Sigmoid colon (tissue), 7 donors: Measurements from ENCODE around the gene MPND. TPM values are rescaled to one million over a fixed set of nuclear protein-coding genes. Genes with fewer than 3 reads are reported as not detected.

Source experiments
- DNase-seq: peaks from one replicate; pipeline ENCODE4 v3.0.0-alpha.2; 2019
- H3K27ac ChIP-seq, 4 donors: fragments of 200-600 bp; sonication (generic); one replicate each; pipeline ENCODE4 v1.5.1; 2016 to 2019; ENCODE audit warnings: mild to moderate bottlenecking in 1 of 4
- H3K27me3 ChIP-seq, 3 donors: fragments of 200-600 bp; sonication (generic); one replicate each; pipeline ENCODE4 v1.5.1; 2019; ENCODE audit warnings: mild to moderate bottlenecking in 1 of 3
- H3K36me3 ChIP-seq, 4 donors: fragments of 200-600 bp; sonication (generic); one replicate each; pipeline ENCODE4 v1.5.1; 2016 to 2019
- H3K4me1 ChIP-seq, 4 donors: fragments of 200-600 bp; sonication (generic); one replicate each; pipeline ENCODE4 v1.5.1; 2017 to 2019
- H3K4me3 ChIP-seq, 4 donors: fragments of 200-600 bp; sonication (generic); one replicate each; pipeline ENCODE4 v1.5.1; 2017 to 2019; ENCODE audit warnings: mild to moderate bottlenecking in 2 of 4, moderate library complexity in 1 of 4
- H3K9me3 ChIP-seq, 4 donors: fragments of 200-600 bp in 3 of 4; sonication (generic) in 3 of 4; one replicate each; pipeline versions ENCODE4 v1.5.1 to v1.6.1; 2013 to 2019
- EP300 ChIP-seq, 4 donors: sonication (generic); formaldehyde crosslinking; IDR thresholded peaks; one replicate each; pipeline ENCODE4 v1.6.1; 2017; ENCODE audit warnings: antibody characterized with exemption in 4 of 4
- POLR2A ChIP-seq, 2 donors: fragments of 450-650 bp; IDR thresholded peaks; one replicate each; pipeline ENCODE4 v1.6.1; 2016; ENCODE audit warnings: antibody characterized with exemption in 2 of 2, mild to moderate bottlenecking in 2 of 2, moderate library complexity in 2 of 2
- POLR2AphosphoS5 ChIP-seq, 4 donors: sonication (generic); formaldehyde crosslinking; IDR thresholded peaks; one replicate each; pipeline ENCODE4 v1.6.1; 2017; ENCODE audit warnings: antibody characterized with exemption in 4 of 4
- WGBS, 2 donors: extraction: QIAGEN DNeasy Blood & Tissue Kit; methylation state at CpG; one replicate each; pipeline ENCODE4 v1.1.7; 2013; 5-methylcytosine and 5-hydroxymethylcytosine counted together
- intact Hi-C: fragments of 100-400 bp; cut with DNase I; formaldehyde crosslinking; loops from one replicate; pipeline ENCODE4 v1.15.1; 2023
- polyA plus RNA-seq, 3 donors: library from polyadenylated mRNA; stranded (reverse); fragments of 200-250 nt; gene quantifications; one replicate each; pipeline ENCODE4 v1.2.3, GENCODE V29; 2013
- total RNA-seq, 4 donors: library from RNA; depleted of rRNA; stranded (reverse); fragments of >200 nt; gene quantifications; one replicate each; pipeline ENCODE4 v1.1.0, GENCODE V29; 2016
- TF ChIP-seq, protein P1 (sequence below), 4 experiments: fragments of 450-650 bp in 3 of 4; fragments of 200-600 bp in 1 of 4; IDR thresholded peaks; one replicate each; pipeline ENCODE4 v1.5.1; 2016 to 2019; ENCODE audit warnings: antibody characterized with exemption in 4 of 4, mild to moderate bottlenecking in 3 of 4, moderate library complexity in 2 of 4
- donor health status: healthy with polysubstance abuse.
- donor health status: Bipolar disorder and iron deficiency.
- donor health status: healthy.

The MPND gene
- total and polyA plus RNA-seq, 7 donors, result 8.6 to 65.2 (median 13.3) TPM

- Histone ChIP-seq H3K36me3 (peaks cover 0 to 6% (median 3%) of the 10 kb centered on the region in 4 donors), H3K27me3 (no peaks in the 10 kb centered on the region), H3K4me1 (peaks cover 0 to 36% (median 34%) of the 10 kb centered on the region in 4 donors), H3K9me3 (no peaks in the 10 kb centered on the region), H3K27ac (no peak overlapping the region), H3K4me3 (no peak overlapping the region)
- DNase-seq, result no peak
- 88 to 91% methylated on average over 13 of the region's 13 CpGs for WGBS, 2 donors
- TF ChIP-seq POLR2A (IDR thresholded peaks at IDR 0.05), result no peak
- TF ChIP-seq, protein P1, sequence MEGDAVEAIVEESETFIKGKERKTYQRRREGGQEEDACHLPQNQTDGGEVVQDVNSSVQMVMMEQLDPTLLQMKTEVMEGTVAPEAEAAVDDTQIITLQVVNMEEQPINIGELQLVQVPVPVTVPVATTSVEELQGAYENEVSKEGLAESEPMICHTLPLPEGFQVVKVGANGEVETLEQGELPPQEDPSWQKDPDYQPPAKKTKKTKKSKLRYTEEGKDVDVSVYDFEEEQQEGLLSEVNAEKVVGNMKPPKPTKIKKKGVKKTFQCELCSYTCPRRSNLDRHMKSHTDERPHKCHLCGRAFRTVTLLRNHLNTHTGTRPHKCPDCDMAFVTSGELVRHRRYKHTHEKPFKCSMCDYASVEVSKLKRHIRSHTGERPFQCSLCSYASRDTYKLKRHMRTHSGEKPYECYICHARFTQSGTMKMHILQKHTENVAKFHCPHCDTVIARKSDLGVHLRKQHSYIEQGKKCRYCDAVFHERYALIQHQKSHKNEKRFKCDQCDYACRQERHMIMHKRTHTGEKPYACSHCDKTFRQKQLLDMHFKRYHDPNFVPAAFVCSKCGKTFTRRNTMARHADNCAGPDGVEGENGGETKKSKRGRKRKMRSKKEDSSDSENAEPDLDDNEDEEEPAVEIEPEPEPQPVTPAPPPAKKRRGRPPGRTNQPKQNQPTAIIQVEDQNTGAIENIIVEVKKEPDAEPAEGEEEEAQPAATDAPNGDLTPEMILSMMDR (IDR thresholded peaks at IDR 0.05), result no peak
- no peak for TF ChIP-seq EP300 (IDR thresholded peaks at IDR 0.05)
- TF ChIP-seq POLR2AphosphoS5 (IDR thresholded peaks at IDR 0.05), result no peak
- intact Hi-C loops, result no loop called here
Observed at GRCh38 chr19:4386041-4386782, 42.9 kb downstream of the MPND start.

GRCh38 chr19:4388337-4389063 is 45.1 kb downstream of the MPND start:
- no peaks in the 10 kb centered on the region for H3K9me3 ChIP-seq
- H3K27me3 ChIP-seq, result no peaks in the 10 kb centered on the region
- 86 to 88% methylated on average over 16 of the region's 16 CpGs for WGBS, 2 donors
- H3K4me1 ChIP-seq, result peaks cover 0 to 57% (median 50%) of the 10 kb centered on the region in 4 donors
- H3K36me3 ChIP-seq, result peaks cover 0 to 5% (median 2%) of the 10 kb centered on the region in 4 donors
- DNase-seq, result no peak
- H3K27ac ChIP-seq, result peak overlapping the region; percentile 73 to 84 (median 80)
- H3K4me3 ChIP-seq, result no peak overlapping the region
- no peak for TF ChIP-seq POLR2A (IDR thresholded peaks at IDR 0.05)
- TF ChIP-seq, protein P1 (IDR thresholded peaks at IDR 0.05), result no peak
- TF ChIP-seq POLR2AphosphoS5 (IDR thresholded peaks at IDR 0.05), result no peak
- TF ChIP-seq EP300 (IDR thresholded peaks at IDR 0.05), result no peak
- intact Hi-C loops, result no loop called here

DNA sequence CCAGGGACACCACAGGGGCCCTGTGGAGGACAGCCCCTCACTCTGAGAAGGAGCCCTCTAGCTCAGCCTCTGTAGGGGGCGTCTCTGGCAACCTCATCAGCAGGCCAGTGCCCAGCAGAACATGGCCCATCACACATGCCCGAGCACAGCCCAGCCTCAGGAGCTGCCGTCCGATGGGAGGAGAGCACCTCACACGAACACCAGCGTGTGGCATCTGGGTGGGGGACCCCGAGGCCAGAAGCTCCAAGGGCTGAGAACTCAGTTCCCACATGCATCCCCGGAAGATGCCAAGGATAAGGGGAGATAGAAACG is 45.7 kb downstream of the MPND start:
- peaks cover 0 to 62% (median 55%) of the 10 kb centered on the region in 4 donors for H3K4me1 ChIP-seq
- H3K27me3 ChIP-seq, result no peaks in the 10 kb centered on the region
- H3K27ac ChIP-seq, result peak overlapping the region; percentile 73 to 84 (median 80)
- TF ChIP-seq EP300 (IDR thresholded peaks at IDR 0.05) (no peak), POLR2AphosphoS5 (IDR thresholded peaks at IDR 0.05) (no peak), POLR2A (IDR thresholded peaks at IDR 0.05) (no peak)
- TF ChIP-seq, protein P1 (IDR thresholded peaks at IDR 0.05), result no peak
- H3K9me3 ChIP-seq, result no peaks in the 10 kb centered on the region
- H3K4me3 ChIP-seq, result no peak overlapping the region
- WGBS, 2 donors, result 89 to 91% methylated on average over 9 of the region's 9 CpGs
- H3K36me3 ChIP-seq, result peaks cover 0 to 5% (median 0%) of the 10 kb centered on the region in 4 donors
- intact Hi-C loops, result no loop called here
- no peak for DNase-seq

GRCh38 chr19:4389511-4390016 is 46.2 kb downstream of the MPND start:
- Histone ChIP-seq H3K4me1 (peaks cover 0 to 67% (median 60%) of the 10 kb centered on the region in 4 donors), H3K4me3 (peak overlapping the region in 2 of 4 donors; percentile 7 to 21), H3K27me3 (no peaks in the 10 kb centered on the region), H3K36me3 (peaks cover 0 to 5% (median 0%) of the 10 kb centered on the region in 4 donors), H3K9me3 (no peaks in the 10 kb centered on the region), H3K27ac (peak overlapping the region; percentile 73 to 84 (median 80))
- WGBS, 2 donors, result 79 to 87% methylated on average over 17 of the region's 17 CpGs
- DNase-seq, result no peak
- no peak for TF ChIP-seq POLR2AphosphoS5 (IDR thresholded peaks at IDR 0.05)
- TF ChIP-seq, protein P1 (IDR thresholded peaks at IDR 0.05), result no peak
- TF ChIP-seq EP300 (IDR thresholded peaks at IDR 0.05), result no peak
- no peak for TF ChIP-seq POLR2A (IDR thresholded peaks at IDR 0.05)
- intact Hi-C loops, result loop anchor here (2.0 kb wide), 1 partner anchor 15 kb away; no protein-coding TSS in a partner anchor
